HCT116 (cell line): ENCODE data around the gene GRM8. TPM values are rescaled to one million over a fixed set of nuclear protein-coding genes. Genes with fewer than 3 reads are reported as not detected.

Source experiments
- ATAC-seq: fragments of 200-7000 bp; cut with Tn5 transposase; 2 replicates; pipeline ENCODE4 v1.9.1; 2020; ENCODE audit warnings: mild to moderate bottlenecking, moderate library complexity
- BruUV-seq: library from RNA; stranded (reverse); fragments of 400-500 nt; replicated peaks from 2 replicates; lab custom pipeline; 2021; lab: Mats Ljungman, UMichigan
- CTCF ChIA-PET: fragments of 300-600 bp; sonication (Branson Sonifier 250); formaldehyde crosslinking; loops from one replicate; lab custom pipeline; 2021; ENCODE audit warnings: antibody characterized with exemption; lab: Charles Lee
- POLR2A ChIA-PET: fragments of 300-600, 350-600 bp; sonication (Branson Sonifier 250); formaldehyde crosslinking; loops from one replicate; lab custom pipeline; 2021; ENCODE audit warnings: antibody characterized with exemption; lab: Charles Lee
- RAD21 ChIA-PET, 2 experiments: fragments of 300-600 bp; sonication (Branson Sonifier 250); formaldehyde crosslinking; loops; one replicate each; lab custom pipeline; 2023; ENCODE audit warnings: low total read pairs in 2 of 2; ENCODE audit not compliant: uncharacterized antibody in 2 of 2, unreplicated experiment in 2 of 2, low non-redundant PET in 1 of 2; lab: Charles Lee
- DNase-seq: peaks from one replicate; pipeline ENCODE4 v3.0.0-alpha.2; 2010; ENCODE audit warnings: low read depth, low spot score
- H2AFZ ChIP-seq: fragments of 200-600 bp; shearing (Covaris generic), sonication (generic); 2 replicates; pipeline ENCODE4 v1.6.1; 2017; ENCODE audit warnings: low read depth, mixed run types, mixed read lengths, antibody characterized with exemption, low read length; ENCODE audit not compliant: poor library complexity, severe bottlenecking
- H3K27ac ChIP-seq: 2 replicates; pipeline ENCODE4 v1.5.1; 2012; ENCODE audit warnings: low read depth, low read length
- H3K27me3 ChIP-seq: fragments of 200-600 bp; sonication (generic); 2 replicates; pipeline ENCODE4 v1.6.1; 2016; ENCODE audit warnings: mixed run types, low read length, mixed read lengths; ENCODE audit not compliant: insufficient read depth
- H3K36me3 ChIP-seq, 2 experiments: fragments of 200-500 bp in 1 of 2; fragments of 200-600 bp in 1 of 2; sonication (Bioruptor generic) in 1 of 2; sonication (generic) in 1 of 2; 2 replicates each; pipeline versions ENCODE4 v1.5.1 to v1.6.1; 2014 to 2016; ENCODE audit warnings: low read length in 2 of 2, inconsistent platforms in 1 of 2, mixed read lengths in 1 of 2, mixed run types in 1 of 2; ENCODE audit not compliant: insufficient read depth in 2 of 2, control insufficient read depth in 1 of 2
- H3K4me1 ChIP-seq, 2 experiments: fragments of 200-600 bp in 1 of 2; sonication (generic) in 1 of 2; 2 replicates each; pipeline versions ENCODE4 v1.5.1 to v1.6.1; 2012 to 2017; ENCODE audit warnings: low read length in 2 of 2, inconsistent platforms in 1 of 2, mild to moderate bottlenecking in 1 of 2, mixed read lengths in 1 of 2, mixed run types in 1 of 2, moderate library complexity in 1 of 2; ENCODE audit not compliant: insufficient read depth in 2 of 2, control insufficient read depth in 1 of 2
- H3K4me2 ChIP-seq: fragments of 200-600 bp; sonication (generic); 2 replicates; pipeline ENCODE4 v1.6.1; 2017; ENCODE audit warnings: mixed run types, low read length, mixed read lengths
- H3K4me3 ChIP-seq, 2 experiments: fragments of 200-600 bp in 1 of 2; sonication (generic) in 1 of 2; replicated peaks in 1 of 2; 2 replicates each; pipeline ENCODE4 v1.5.1; 2011 to 2016; ENCODE audit warnings: low read length in 2 of 2, control low read depth in 1 of 2, low read depth in 1 of 2, mild to moderate bottlenecking in 1 of 2, mixed read lengths in 1 of 2, mixed run types in 1 of 2
- H3K79me2 ChIP-seq: fragments of 200-600 bp; sonication (generic); 2 replicates; pipeline ENCODE4 v1.6.1; 2017; ENCODE audit warnings: mild to moderate bottlenecking, mixed run types, low read length, moderate library complexity, mixed read lengths; ENCODE audit not compliant: insufficient read depth
- H3K9ac ChIP-seq: fragments of 200-600 bp; sonication (generic); 2 replicates; pipeline ENCODE4 v1.6.1; 2016; ENCODE audit warnings: low read length, mixed read lengths
- H3K9me2 ChIP-seq: fragments of 200-600 bp; sonication (generic), shearing (Covaris generic); 2 replicates; pipeline ENCODE4 v1.6.1; 2017; ENCODE audit warnings: mixed run types, mild to moderate bottlenecking, moderate library complexity; ENCODE audit not compliant: insufficient read depth
- H3K9me3 ChIP-seq, 2 experiments: fragments of 200-500 bp in 1 of 2; fragments of 200-600 bp in 1 of 2; sonication (Bioruptor generic) in 1 of 2; sonication (generic) in 1 of 2; 2 replicates each; pipeline ENCODE4 v1.6.1; 2014 to 2017; ENCODE audit warnings: low read length in 2 of 2, mixed read lengths in 2 of 2, inconsistent platforms in 1 of 2, low read depth in 1 of 2, mild to moderate bottlenecking in 1 of 2, mixed run types in 1 of 2, moderate library complexity in 1 of 2; ENCODE audit not compliant: control insufficient read depth in 1 of 2, insufficient read depth in 1 of 2
- H4K20me1 ChIP-seq: fragments of 200-600 bp; sonication (generic), shearing (Covaris generic); 2 replicates; pipeline ENCODE4 v1.6.1; 2017; ENCODE audit warnings: mixed run types, mild to moderate bottlenecking, moderate library complexity; ENCODE audit not compliant: insufficient read depth
- CBX3 ChIP-seq: IDR thresholded peaks from 2 replicates; pipeline ENCODE4 v1.6.1; 2012; ENCODE audit warnings: low read depth
- CEBPB ChIP-seq: IDR thresholded peaks from 2 replicates; pipeline ENCODE4 v1.6.1; 2012; ENCODE audit warnings: low read depth
- CTCF ChIP-seq, 3 experiments: fragments of 200-600 bp in 1 of 3; sonication (generic) in 1 of 3; IDR thresholded peaks in 2 of 3; conservative IDR thresholded peaks in 1 of 3; 2 replicates each; pipeline ENCODE4 v1.5.1; 2012 to 2017; ENCODE audit warnings: low read depth in 2 of 3, low read length in 2 of 3, antibody characterized with exemption in 1 of 3, borderline replicate concordance in 1 of 3, control low read depth in 1 of 3, mild to moderate bottlenecking in 1 of 3, mixed read lengths in 1 of 3, mixed run types in 1 of 3, moderate library complexity in 1 of 3; ENCODE audit not compliant: insufficient read depth in 1 of 3
- ELF1 ChIP-seq: IDR thresholded peaks from 2 replicates; pipeline ENCODE4 v1.6.1; 2012; ENCODE audit warnings: low read depth, borderline replicate concordance
- EZH2 ChIP-seq: fragments of 200-600 bp; sonication (generic); IDR thresholded peaks from 2 replicates; pipeline ENCODE4 v1.6.1; 2017; ENCODE audit warnings: antibody characterized with exemption, mixed run types
- EZH2phosphoT487 ChIP-seq: fragments of 200-600 bp; IDR thresholded peaks from 2 replicates; pipeline ENCODE4 v1.6.1; 2018; ENCODE audit warnings: antibody characterized with exemption, borderline replicate concordance
- FOSL1 ChIP-seq: IDR thresholded peaks from 2 replicates; pipeline ENCODE4 v1.6.1; 2012; ENCODE audit warnings: low read depth
- POLR2A ChIP-seq: IDR thresholded peaks from 2 replicates; pipeline ENCODE4 v1.7.0; 2011; ENCODE audit warnings: borderline replicate concordance; ENCODE audit not compliant: insufficient read depth, insufficient read length; ENCODE audit errors: extremely low read depth
- REST ChIP-seq: IDR thresholded peaks from 2 replicates; pipeline ENCODE4 v1.6.1; 2012; ENCODE audit warnings: low read depth
- SIN3A ChIP-seq: IDR thresholded peaks from 2 replicates; pipeline ENCODE4 v1.6.1; 2012; ENCODE audit warnings: low read depth
- SRF ChIP-seq: IDR thresholded peaks from 2 replicates; pipeline ENCODE4 v1.6.1; 2012; ENCODE audit warnings: low read depth
- YY1 ChIP-seq: IDR thresholded peaks from 2 replicates; pipeline ENCODE4 v1.6.1; 2011; ENCODE audit warnings: low read length, low read depth, moderate library complexity, mild to moderate bottlenecking; ENCODE audit not compliant: insufficient replicate concordance; ENCODE audit errors: extremely low read depth
- ZBTB33 ChIP-seq: IDR thresholded peaks from 2 replicates; pipeline ENCODE4 v1.6.1; 2011; ENCODE audit warnings: mild to moderate bottlenecking, low read length, moderate library complexity; ENCODE audit not compliant: insufficient replicate concordance; ENCODE audit errors: extremely low read depth
- ZNF274 ChIP-seq: fragments of 200-500 bp; sonication (Bioruptor generic); IDR thresholded peaks from 2 replicates; pipeline ENCODE4 v1.6.1; 2014; ENCODE audit warnings: mild to moderate bottlenecking, low read depth, low read length, inconsistent platforms
- intact Hi-C: fragments of 100-400 bp; cut with micrococcal nuclease; formaldehyde crosslinking; loops from 2 replicates; pipeline ENCODE4 v1.10.0; 2022
- total RNA-seq: library from RNA; stranded (reverse); gene quantifications from one replicate; pipeline ENCODE4 v1.2.1, GENCODE V29; 2021; ENCODE audit not compliant: unreplicated experiment

GRM8 gene
- total RNA-seq, 1 experiment from 2014 or later: 0.05 TPM

- H4K20me1 ChIP-seq: no peaks in the 10 kb centered on the region
- ATAC-seq: no peak
- no TSS peak for BruUV-seq
These were observed 751.1 kb downstream of the GRM8 start for GRCh38 chr7:126501617-126502016.

More at GRCh38 chr7:126501617-126502016, 751.1 kb downstream of the GRM8 start:
- Histone ChIP-seq H3K9ac (no peak overlapping the region), H3K36me3 (no peaks in the 10 kb centered on the region), H3K79me2 (no peaks in the 10 kb centered on the region), H3K27ac (no peak overlapping the region), H3K4me2 (no peak overlapping the region), H3K9me2 (no peaks in the 10 kb centered on the region), H3K4me3 (no peak overlapping the region), H2AFZ (no peak overlapping the region), H3K27me3 (no peaks in the 10 kb centered on the region), H3K9me3 (no peaks in the 10 kb centered on the region), H3K4me1 (no peaks in the 10 kb centered on the region)
- ChIA-PET POLR2A (no interaction called here), CTCF (no interaction called here), RAD21 (no interaction called here)
- DNase-seq: no peak
- TF ChIP-seq CTCF (IDR thresholded peaks at IDR 0.05 in 2 of 3, conservative IDR thresholded peaks at IDR 0.05 in 1 of 3; ENCODE audit: borderline replicate concordance in 1 of 3, insufficient read depth in 1 of 3, low read depth in 2 of 3, low read length in 2 of 3) (no peak), ELF1 (no peak), EZH2 (no peak), CEBPB (no peak), CBX3 (no peak), REST (no peak), YY1 (no peak), ZBTB33 (no peak), FOSL1 (no peak), SIN3A (no peak), SRF (no peak), POLR2A (no peak), ZNF274 (no peak), EZH2phosphoT487 (no peak)
- intact Hi-C loops: no loop called here
